ENCODE measurements around the gene CYSTM1. TPM values are rescaled to one million over a fixed set of nuclear protein-coding genes. Genes with fewer than 3 reads are reported as not detected.

Gene CYSTM1
- total RNA-seq, 3 donors from 2014 or later (not counting 1 experiment from before 2014, with no cell fraction given) = 3.9 to 4.9 (median 4.2) TPM

GRCh38 chr5:140136624-140137023 is 38.4 kb upstream of the CYSTM1 start:
- no peaks in the 10 kb centered on the region for H3K36me3 Mint-ChIP-seq
- no peak overlapping the region for H3K27ac ChIP-seq (ENCODE audit: low read length)

DNA sequence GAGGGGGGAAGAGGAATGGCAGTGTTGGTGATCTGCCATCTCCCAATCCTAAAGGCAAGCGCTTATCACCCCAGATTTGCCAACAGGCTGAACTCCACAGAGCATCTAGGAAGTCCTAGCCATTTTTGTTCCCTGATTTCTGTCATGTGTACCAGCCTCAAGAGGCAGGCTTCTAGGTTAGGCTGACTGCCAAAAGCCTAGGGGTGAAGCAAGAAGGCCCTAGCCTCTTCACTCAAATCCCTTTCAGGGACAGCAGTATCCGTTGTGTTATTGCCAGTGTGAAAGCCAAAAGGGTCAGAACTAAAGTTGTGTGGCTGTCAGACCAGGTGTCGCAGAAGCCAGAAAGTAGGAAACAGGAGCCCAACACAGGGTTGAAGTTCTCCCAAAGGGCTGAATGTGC is 34.6 kb upstream of the CYSTM1 start:
- no peaks in the 10 kb centered on the region for H3K36me3 ChIP-seq (ENCODE audit: control insufficient read depth, insufficient read depth, low read length)
- intact Hi-C loops (cut with micrococcal nuclease) = loop anchor here (5.0 kb wide), 1 partner anchor 33 kb away; no protein-coding TSS in a partner anchor
- H3K27me3 Mint-ChIP-seq (ENCODE audit: low read depth in 2 of 2) = peaks cover 7% of the 10 kb centered on the region in 2 donors
- H3K36me3 Mint-ChIP-seq = no peaks in the 10 kb centered on the region
- TF ChIP-seq, protein P1, sequence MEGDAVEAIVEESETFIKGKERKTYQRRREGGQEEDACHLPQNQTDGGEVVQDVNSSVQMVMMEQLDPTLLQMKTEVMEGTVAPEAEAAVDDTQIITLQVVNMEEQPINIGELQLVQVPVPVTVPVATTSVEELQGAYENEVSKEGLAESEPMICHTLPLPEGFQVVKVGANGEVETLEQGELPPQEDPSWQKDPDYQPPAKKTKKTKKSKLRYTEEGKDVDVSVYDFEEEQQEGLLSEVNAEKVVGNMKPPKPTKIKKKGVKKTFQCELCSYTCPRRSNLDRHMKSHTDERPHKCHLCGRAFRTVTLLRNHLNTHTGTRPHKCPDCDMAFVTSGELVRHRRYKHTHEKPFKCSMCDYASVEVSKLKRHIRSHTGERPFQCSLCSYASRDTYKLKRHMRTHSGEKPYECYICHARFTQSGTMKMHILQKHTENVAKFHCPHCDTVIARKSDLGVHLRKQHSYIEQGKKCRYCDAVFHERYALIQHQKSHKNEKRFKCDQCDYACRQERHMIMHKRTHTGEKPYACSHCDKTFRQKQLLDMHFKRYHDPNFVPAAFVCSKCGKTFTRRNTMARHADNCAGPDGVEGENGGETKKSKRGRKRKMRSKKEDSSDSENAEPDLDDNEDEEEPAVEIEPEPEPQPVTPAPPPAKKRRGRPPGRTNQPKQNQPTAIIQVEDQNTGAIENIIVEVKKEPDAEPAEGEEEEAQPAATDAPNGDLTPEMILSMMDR (IDR thresholded peaks at IDR 0.05) = no peak
- no peak overlapping the region for H3K27ac ChIP-seq (ENCODE audit: low read length)
- H3K9me3 ChIP-seq (ENCODE audit: control insufficient read depth, insufficient read depth, low read length) = no peaks in the 10 kb centered on the region
- peaks cover 8% of the 10 kb centered on the region for H3K27me3 ChIP-seq (ENCODE audit: control insufficient read depth, insufficient read depth, low read length)
- DNase-seq = no peak
- H3K4me1 ChIP-seq (ENCODE audit: control insufficient read depth, insufficient read depth, low read length) = peaks cover 7% of the 10 kb centered on the region
- H3K27ac Mint-ChIP-seq = no peak overlapping the region
- H3K9me3 Mint-ChIP-seq = no peaks in the 10 kb centered on the region
- WGBS (ENCODE audit: insufficient coverage) = 97% methylated on average over 3 of the region's 3 CpGs
- no peak overlapping the region for H3K4me3 ChIP-seq (ENCODE audit: low read length)
- peaks cover 6 to 18% of the 10 kb centered on the region in 2 donors for H3K4me1 Mint-ChIP-seq
- no peak overlapping the region for H3K4me3 Mint-ChIP-seq
- no peak for ATAC-seq

More at GRCh38 chr5:140136624-140137023, 38.4 kb upstream of the CYSTM1 start:
- DNase-seq (no peak), ATAC-seq (no peak)
- Histone ChIP-seq H3K4me1 (ENCODE audit: control insufficient read depth, insufficient read depth, low read length) (peaks cover 13% of the 10 kb centered on the region), H3K4me3 (ENCODE audit: low read length) (no peak overlapping the region), H3K36me3 (ENCODE audit: control insufficient read depth, insufficient read depth, low read length) (no peaks in the 10 kb centered on the region), H3K27me3 (ENCODE audit: control insufficient read depth, insufficient read depth, low read length) (no peaks in the 10 kb centered on the region), H3K9me3 (ENCODE audit: control insufficient read depth, insufficient read depth, low read length) (no peaks in the 10 kb centered on the region)
- intact Hi-C loops (cut with micrococcal nuclease) = no loop called here
- no peaks in the 10 kb centered on the region for H3K27me3 Mint-ChIP-seq (ENCODE audit: low read depth in 2 of 2)
- H3K9me3 Mint-ChIP-seq = no peaks in the 10 kb centered on the region
- peaks cover 33% of the 10 kb centered on the region in 2 donors for H3K4me1 Mint-ChIP-seq
- H3K27ac Mint-ChIP-seq = no peak overlapping the region
- 82% methylated on average over 1 of the region's 1 CpG for WGBS (ENCODE audit: insufficient coverage)
- TF ChIP-seq, protein P1 (IDR thresholded peaks at IDR 0.05) = no peak
- no peak overlapping the region for H3K4me3 Mint-ChIP-seq

DNA sequence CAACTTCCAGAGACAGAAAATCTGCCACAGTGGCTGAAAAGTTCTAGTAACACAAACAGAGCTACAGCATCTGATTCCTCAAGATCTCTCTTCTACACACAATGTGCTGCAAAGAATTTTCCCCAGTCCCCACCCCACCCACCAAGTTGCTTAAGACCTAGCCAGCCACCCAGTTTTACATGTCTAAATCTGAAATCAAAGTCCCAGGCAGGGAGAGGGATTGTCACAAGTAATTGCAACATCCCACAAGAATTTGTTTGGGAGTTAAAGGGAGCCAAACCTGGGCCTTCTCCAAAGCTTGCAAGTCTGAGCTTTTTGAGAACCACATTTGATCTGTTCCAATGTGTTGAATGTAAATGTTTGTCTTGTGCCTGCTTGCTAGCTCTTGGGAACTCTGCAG is 33.7 kb upstream of the CYSTM1 start:
- no peaks in the 10 kb centered on the region for H3K9me3 ChIP-seq (ENCODE audit: control insufficient read depth, insufficient read depth, low read length)
- TF ChIP-seq, protein P1 (IDR thresholded peaks at IDR 0.05) = no peak
- H3K27ac ChIP-seq (ENCODE audit: low read length) = no peak overlapping the region
- no peaks in the 10 kb centered on the region for H3K36me3 Mint-ChIP-seq
- no peak overlapping the region for H3K4me3 Mint-ChIP-seq
- H3K9me3 Mint-ChIP-seq = no peaks in the 10 kb centered on the region
- no peak for DNase-seq
- no peak overlapping the region for H3K27ac Mint-ChIP-seq
- peaks cover 10 to 13% of the 10 kb centered on the region in 2 donors for H3K27me3 Mint-ChIP-seq (ENCODE audit: low read depth in 2 of 2)
- peaks cover 14% of the 10 kb centered on the region for H3K4me1 ChIP-seq (ENCODE audit: control insufficient read depth, insufficient read depth, low read length)
- H3K36me3 ChIP-seq (ENCODE audit: control insufficient read depth, insufficient read depth, low read length) = no peaks in the 10 kb centered on the region
- peaks cover 13% of the 10 kb centered on the region for H3K27me3 ChIP-seq (ENCODE audit: control insufficient read depth, insufficient read depth, low read length)
- intact Hi-C loops (cut with micrococcal nuclease) = loop anchor here (5.0 kb wide), 1 partner anchor 34 kb away; no protein-coding TSS in a partner anchor
- H3K4me3 ChIP-seq (ENCODE audit: low read length) = no peak overlapping the region
- H3K4me1 Mint-ChIP-seq = peaks cover 8 to 24% of the 10 kb centered on the region in 2 donors
- ATAC-seq = no peak

- intact Hi-C loops (cut with micrococcal nuclease) = loop anchor here (5.0 kb wide), 1 partner anchor 35 kb away; no protein-coding TSS in a partner anchor
- TF ChIP-seq, protein P1 (IDR thresholded peaks at IDR 0.05) = no peak
- DNase-seq (no peak), ATAC-seq (no peak)
- 87% methylated on average over 5 of the region's 5 CpGs for WGBS (ENCODE audit: insufficient coverage)
- Histone ChIP-seq H3K9me3 (ENCODE audit: control insufficient read depth, insufficient read depth, low read length) (no peaks in the 10 kb centered on the region), H3K36me3 (ENCODE audit: control insufficient read depth, insufficient read depth, low read length) (no peaks in the 10 kb centered on the region), H3K4me1 (ENCODE audit: control insufficient read depth, insufficient read depth, low read length) (peaks cover 14% of the 10 kb centered on the region), H3K27ac (ENCODE audit: low read length) (no peak overlapping the region), H3K4me3 (ENCODE audit: low read length) (no peak overlapping the region), H3K27me3 (ENCODE audit: control insufficient read depth, insufficient read depth, low read length) (peaks cover 15% of the 10 kb centered on the region)
- Mint-ChIP-seq H3K4me1 (peaks cover 8 to 28% of the 10 kb centered on the region in 2 donors), H3K27ac (no peak overlapping the region), H3K4me3 (no peak overlapping the region), H3K27me3 (ENCODE audit: low read depth in 2 of 2) (peaks cover 17% of the 10 kb centered on the region in 2 donors), H3K9me3 (no peaks in the 10 kb centered on the region), H3K36me3 (no peaks in the 10 kb centered on the region)
These were observed 32.7 kb upstream of the CYSTM1 start for GRCh38 chr5:140142246-140142645.
